RWPE1 (cell line): ENCODE data around the gene SGTA.
A peak's percentile ranks its signal among the peaks of the same experiment; 100 is the strongest.
"Not testable (repeated sequence)": the region's sequence is repeated elsewhere in the genome, so short reads cannot be mapped to it uniquely, and the experiment has no call there.

Source experiments
- CTCF ChIA-PET: fragments of 350-600 bp; sonication (Branson Sonifier 250); formaldehyde crosslinking; extraction: SDS; loops from one replicate; lab custom pipeline; 2021; lab: Yijun Ruan, JAX
- POLR2A ChIA-PET: fragments of 400-600 bp; formaldehyde crosslinking; extraction: SDS; loops from one replicate; lab custom pipeline; 2020; ENCODE audit warnings: antibody characterized with exemption; ENCODE audit not compliant: low non-redundant PET; lab: Yijun Ruan, JAX
- DNase-seq: peaks from one replicate; pipeline ENCODE4 v3.0.0; 2012; ENCODE audit warnings: low spot score
- H3K27ac ChIP-seq: fragments of 450-650 bp; 2 replicates; pipeline ENCODE4 v1.5.1; 2017
- TF ChIP-seq, protein P1 (sequence below): fragments of 450-650 bp; conservative IDR thresholded peaks from 2 replicates; pipeline ENCODE4 v1.5.1; 2017; ENCODE audit warnings: low read depth, mild to moderate bottlenecking

SGTA gene

DNA sequence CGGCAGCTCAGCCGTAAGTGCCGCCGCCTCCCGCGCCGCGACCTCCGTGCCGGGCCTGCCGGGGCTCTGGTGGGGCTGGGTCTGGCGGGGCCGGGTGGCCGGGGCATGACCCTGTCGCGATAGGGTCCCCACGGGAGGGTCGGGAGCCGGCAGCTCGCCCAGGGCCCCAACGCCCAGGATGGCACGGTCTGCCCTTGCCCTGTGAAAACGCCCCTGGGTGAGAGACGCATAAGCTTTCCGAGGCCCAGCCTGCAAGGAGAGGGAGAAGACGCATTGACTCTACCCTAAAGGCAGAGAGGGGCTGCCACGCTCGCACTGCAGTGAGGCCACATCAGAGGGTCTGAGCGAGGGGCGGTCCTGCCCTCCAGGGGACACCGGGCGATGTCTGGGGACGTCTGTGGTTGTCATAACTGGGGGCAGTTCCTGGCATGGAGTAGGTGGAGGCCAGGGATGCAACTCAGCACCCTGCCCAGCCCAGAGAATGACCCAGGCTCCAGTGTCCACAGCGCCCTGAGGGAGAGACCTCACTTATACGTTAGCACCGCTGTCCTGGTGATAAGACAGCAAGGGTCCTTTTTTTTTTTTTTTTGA is 37.1 kb upstream of the SGTA start:
- DNase-seq: peak; percentile 19
- TF ChIP-seq, protein P1, sequence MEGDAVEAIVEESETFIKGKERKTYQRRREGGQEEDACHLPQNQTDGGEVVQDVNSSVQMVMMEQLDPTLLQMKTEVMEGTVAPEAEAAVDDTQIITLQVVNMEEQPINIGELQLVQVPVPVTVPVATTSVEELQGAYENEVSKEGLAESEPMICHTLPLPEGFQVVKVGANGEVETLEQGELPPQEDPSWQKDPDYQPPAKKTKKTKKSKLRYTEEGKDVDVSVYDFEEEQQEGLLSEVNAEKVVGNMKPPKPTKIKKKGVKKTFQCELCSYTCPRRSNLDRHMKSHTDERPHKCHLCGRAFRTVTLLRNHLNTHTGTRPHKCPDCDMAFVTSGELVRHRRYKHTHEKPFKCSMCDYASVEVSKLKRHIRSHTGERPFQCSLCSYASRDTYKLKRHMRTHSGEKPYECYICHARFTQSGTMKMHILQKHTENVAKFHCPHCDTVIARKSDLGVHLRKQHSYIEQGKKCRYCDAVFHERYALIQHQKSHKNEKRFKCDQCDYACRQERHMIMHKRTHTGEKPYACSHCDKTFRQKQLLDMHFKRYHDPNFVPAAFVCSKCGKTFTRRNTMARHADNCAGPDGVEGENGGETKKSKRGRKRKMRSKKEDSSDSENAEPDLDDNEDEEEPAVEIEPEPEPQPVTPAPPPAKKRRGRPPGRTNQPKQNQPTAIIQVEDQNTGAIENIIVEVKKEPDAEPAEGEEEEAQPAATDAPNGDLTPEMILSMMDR: no peak
- CTCF ChIA-PET: interaction anchor here (0.7 to 1.4 kb wide), 4 partner anchors 9 to 80 kb away, joined by 3 to 6 read pairs (median 4); partner anchors contain the start of gene SLC39A3
- POLR2A ChIA-PET: no interaction called here
- peak overlapping the region; percentile 65 for H3K27ac ChIP-seq

DNA sequence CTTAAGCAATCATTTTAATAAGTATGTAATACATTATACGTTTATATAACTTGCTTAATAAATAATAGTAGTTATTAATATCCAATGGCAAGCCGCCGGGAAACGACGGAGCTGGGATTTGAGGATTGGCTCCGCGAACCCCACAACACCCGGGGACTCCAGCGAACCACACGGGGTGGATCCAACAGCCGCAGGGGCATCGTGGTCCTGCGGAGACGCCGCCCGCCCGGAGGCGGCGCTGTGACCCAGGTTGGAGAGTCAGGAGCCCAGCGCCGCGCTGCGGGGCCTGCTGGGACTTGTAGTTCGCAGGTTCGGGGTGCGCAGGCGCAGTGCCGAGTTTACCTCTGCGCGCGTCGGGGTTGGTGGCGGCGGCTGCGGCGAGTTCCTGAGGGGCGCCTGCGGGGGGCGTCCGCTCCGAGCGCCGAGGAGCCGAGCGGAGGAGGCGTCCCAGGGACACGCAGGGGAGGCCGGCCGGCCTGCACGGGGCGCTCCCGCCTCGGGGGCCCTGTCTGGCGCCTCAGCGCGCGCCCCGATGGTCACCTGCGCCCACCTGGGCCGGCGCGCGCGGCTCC is 36.6 kb upstream of the SGTA start, which contains the start of gene ZNF554:
TSS of gene ZNF554 (plus strand) at position 329 of the 572 bp plus-strand sequence. CDS start at position 533, 204 bp downstream.
- peak; percentile 94 for DNase-seq
- ChIA-PET CTCF (interaction anchor here (0.6 to 1.4 kb wide), 6 partner anchors 9 to 622 kb away, joined by 3 to 4 read pairs (median 3); partner anchors contain the start of gene SLC39A3), POLR2A (no interaction called here)
- TF ChIP-seq, protein P1: peak; percentile 96
- peak within 1 kb of the TSS; percentile 65 for H3K27ac ChIP-seq

DNA sequence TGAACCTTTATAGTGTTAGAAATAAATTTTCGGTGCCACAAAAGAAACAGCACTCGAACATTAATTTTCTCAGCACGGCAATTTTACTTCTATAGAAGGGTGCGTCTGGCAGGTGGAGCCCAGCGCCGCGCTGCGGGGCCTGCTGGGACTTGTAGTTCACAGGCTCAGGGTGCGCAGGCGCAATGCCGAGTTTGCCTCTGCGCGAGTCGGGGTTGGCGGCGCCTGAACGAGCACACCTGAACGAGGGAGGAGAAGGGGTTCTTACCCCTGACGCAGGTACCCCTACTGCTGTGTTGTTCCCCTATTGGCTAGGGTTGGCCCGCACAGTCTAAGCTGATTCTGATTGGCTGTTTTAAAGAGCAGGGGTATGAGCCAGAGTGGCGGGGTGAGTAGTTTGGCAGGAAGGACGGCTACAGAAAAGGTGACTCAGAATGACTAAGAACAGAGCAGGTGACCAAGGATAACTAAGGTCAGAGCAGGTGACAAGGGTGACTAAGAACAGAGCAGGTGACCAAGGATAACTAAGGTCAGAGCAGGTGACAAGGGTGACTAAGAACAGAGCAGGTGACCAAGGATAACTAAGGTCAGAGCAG is 34.3 kb upstream of the SGTA start:
- POLR2A ChIA-PET, H3K27ac ChIP-seq, DNase-seq: not testable (repeated sequence)
- CTCF ChIA-PET: interaction anchor here (0.6 kb wide), 1 partner anchor 28 kb away, joined by 3 read pairs; no protein-coding TSS in a partner anchor

DNA sequence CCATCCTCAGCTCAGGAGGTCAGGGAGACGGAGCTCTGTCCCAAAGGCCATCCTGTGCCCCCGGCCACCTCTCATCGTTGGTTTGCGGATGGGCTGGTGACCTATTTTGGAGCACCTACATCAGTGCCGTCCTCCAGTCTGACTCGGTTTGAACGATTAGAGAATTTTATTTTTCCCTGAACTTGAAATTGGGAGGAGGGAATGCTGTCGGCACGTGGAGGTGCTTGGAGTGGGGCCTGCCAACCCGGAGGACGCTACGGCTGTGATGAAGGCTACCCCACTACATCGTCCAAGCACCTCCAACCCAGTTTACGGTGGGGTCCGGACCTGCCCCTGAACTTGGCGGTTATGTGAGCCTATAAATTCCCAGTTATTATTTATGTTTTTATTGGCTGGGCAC is 33.6 kb upstream of the SGTA start:
- ChIA-PET POLR2A (no interaction called here), CTCF (no interaction called here)
- H3K27ac ChIP-seq: peak overlapping the region; percentile 21; the same call in 1 of the 2 replicates
- TF ChIP-seq, protein P1: no peak
- no peak for DNase-seq

DNA sequence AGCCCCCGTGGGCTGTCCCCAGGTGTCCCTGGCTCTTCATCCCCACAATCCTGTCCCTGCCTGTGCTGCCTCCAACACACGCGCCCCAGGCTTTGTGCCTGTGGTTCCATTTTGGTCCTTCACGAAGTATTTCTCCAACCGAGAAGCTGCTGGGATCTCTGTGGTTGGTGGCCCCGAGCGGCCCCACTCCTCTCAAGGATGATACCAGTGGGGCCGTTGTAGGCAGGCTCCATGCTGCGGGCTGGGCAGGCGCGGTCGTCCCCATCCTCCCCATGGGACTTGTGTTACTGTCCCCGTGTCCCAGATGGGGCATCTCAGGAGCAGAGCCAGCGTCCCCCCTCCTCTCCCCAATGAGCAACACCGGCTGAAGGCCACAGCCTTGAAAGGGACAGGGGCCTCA is 32.9 kb upstream of the SGTA start:
- CTCF ChIA-PET: no interaction called here
- DNase-seq: no peak
- TF ChIP-seq, protein P1: no peak
- peak overlapping the region; percentile 21 for H3K27ac ChIP-seq
- POLR2A ChIA-PET: no interaction called here

DNA sequence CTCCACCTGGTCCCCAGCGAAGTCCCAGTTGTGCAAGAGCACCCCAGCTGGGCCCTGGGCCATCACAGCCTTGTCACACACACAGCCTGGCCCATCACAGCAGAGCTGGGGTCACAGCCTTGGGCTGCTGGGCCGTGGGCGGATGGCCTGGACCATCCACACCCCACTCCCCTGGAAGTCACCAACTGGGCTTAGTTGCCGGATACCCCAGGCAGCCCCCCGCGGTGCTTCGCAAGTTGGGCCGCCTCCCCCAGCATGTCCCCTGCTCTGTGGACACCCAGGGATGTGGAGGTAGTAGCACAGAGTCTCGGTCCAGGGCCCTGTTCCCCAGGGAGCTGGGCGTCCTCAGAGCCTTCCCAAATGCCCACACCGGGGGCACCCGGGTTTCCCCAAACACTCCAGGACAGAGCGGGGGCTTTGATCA is 32.1 kb upstream of the SGTA start:
- POLR2A ChIA-PET: no interaction called here

More for the DNA sequence above, 32.1 kb upstream of the SGTA start:
- TF ChIP-seq, protein P1: no peak
- H3K27ac ChIP-seq: no peak overlapping the region
- no peak for DNase-seq
- CTCF ChIA-PET: no interaction called here
